HG02973 (cell line): ENCODE results near the gene FAAP20.

Experiments
- ATAC-seq: cut with Tn5 transposase; IDR thresholded peaks from one replicate; pipeline ENCODE4 v1.9.1; 2021; ENCODE audit warnings: moderate library complexity; ENCODE audit not compliant: unreplicated experiment

The FAAP20 gene

DNA sequence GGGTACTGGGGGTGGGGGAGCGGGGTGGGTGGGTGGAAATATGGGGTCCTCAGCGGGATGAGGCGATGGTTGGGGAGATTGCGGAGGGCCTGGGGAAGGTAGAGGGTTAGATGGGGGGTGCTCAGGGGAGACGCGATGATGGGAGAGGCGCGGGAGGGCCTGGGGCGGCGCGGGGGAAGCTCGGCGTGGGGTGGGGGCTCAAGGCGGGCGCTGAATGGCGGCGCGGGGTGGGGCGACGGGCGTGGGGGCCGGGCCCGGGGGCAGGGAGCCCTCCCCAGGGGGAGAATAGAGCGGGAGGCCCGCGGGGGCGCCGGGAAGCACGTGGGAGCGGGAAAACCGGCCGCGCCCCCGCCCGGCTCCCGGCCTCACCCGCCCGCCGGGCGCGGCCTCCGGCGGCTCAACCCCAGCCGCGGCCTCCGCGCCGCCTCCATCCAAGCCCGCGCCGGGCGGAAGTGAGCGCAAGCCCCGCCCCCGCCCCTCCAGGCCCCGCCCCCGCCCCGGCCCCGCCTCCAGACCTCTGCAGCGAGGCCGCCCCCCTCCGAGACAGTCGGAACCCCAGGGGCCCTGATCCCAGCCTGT is at the start of gene FAAP20:
Gene FAAP20 (minus strand): TSS at position 454 of the 579 bp plus-strand sequence. CDS start 23 bp downstream, at position 431.
- ATAC-seq, result peak; percentile 31

- no peak for ATAC-seq
Observed at GRCh38 chr1:2242814-2243725, 48.5 kb upstream of the FAAP20 start.

- no peak for ATAC-seq
Observed at GRCh38 chr1:2241820-2242219, 47.2 kb upstream of the FAAP20 start.

- no peak for ATAC-seq
Observed at GRCh38 chr1:2240270-2241156, 45.9 kb upstream of the FAAP20 start.

GRCh38 chr1:2239384-2239985 is 44.9 kb upstream of the FAAP20 start:
- ATAC-seq, result no peak

GRCh38 chr1:2239013-2239370 is 44.4 kb upstream of the FAAP20 start:
- no peak for ATAC-seq

GRCh38 chr1:2238361-2239012 is 43.9 kb upstream of the FAAP20 start:
- no peak for ATAC-seq

- ATAC-seq, result no peak
Observed at GRCh38 chr1:2237773-2238172, 43.2 kb upstream of the FAAP20 start.

GRCh38 chr1:2236695-2237677 is 42.4 kb upstream of the FAAP20 start:
- no peak for ATAC-seq

- no peak for ATAC-seq
Observed at GRCh38 chr1:2235300-2235998, 40.9 kb upstream of the FAAP20 start.

DNA sequence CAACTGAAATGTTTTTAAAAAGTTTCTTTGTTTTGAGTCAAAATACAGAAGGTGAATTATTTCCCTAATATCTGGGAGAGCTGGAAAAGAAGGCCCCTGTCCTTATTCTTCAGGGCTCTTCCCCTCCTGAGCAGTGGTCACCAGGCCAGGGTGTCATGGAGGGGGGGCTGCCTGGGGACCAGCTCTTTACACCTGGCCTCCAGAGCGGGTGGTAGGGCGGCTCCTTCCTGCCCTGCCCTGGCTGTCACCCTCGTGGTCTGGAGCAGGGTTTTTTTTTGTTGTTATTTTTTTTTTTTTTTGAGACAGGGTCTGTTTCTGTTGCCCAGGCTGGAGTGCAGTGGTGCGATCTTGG is 40.2 kb upstream of the FAAP20 start:
- no peak for ATAC-seq

DNA sequence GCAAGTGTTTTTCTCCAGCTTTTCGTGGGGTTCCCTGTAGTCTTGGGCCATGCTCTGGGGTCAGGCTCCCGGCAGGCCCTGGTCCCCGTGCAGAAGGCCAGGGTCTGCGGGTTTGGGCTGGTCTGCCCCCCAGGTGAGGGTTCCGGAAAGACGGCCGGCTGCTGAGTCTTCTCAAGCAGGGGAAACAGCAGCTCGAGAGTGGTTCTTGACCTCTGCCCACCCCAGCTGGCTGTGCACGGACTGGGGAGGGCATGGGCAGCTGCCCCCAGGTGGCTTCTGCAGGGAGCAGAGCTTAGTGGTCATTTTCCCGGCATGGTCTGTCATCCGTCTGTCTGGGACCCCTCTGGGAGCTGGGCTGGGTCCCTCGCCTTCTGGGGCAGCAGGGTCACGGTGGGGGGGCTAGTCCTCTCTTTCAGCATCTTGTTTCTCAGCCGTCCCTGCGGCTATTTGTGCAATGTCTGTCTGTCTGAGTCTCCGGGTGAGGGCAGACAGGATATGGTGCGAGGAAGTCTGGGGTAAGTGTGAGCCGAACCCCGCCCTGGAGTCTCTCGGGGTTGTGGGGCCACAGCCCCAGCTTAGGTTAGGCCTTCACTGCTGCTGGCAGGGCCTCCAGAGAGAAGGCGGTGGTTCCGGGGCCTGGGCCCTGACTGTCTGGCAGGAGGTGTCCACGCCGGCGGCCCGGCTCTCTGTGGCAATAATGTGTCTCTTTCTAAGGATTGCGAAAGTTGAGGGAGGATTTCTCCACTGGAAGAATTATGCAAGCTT is 39.6 kb upstream of the FAAP20 start:
- ATAC-seq, result no peak

DNA sequence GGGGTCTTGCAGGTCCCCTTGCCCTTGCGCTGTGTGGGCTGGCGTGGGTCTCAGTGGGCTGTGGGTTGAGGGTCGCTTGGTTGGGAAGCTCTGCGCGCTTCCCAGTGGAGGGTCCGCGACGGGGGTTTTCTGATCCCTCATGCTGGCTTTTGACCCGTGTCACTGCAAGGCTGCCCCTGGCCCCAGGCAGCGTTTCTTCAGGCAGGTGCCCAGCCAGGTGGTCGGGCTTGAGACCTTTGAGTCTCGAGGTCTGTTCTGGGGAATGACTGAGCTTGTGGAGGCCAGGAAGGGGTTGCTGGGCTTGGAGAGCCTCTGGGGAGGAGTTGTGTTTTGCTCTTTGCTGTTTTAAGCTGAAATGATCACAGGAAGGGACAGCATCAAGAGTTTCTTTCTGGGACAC is 38.9 kb upstream of the FAAP20 start:
- ATAC-seq, result no peak

DNA sequence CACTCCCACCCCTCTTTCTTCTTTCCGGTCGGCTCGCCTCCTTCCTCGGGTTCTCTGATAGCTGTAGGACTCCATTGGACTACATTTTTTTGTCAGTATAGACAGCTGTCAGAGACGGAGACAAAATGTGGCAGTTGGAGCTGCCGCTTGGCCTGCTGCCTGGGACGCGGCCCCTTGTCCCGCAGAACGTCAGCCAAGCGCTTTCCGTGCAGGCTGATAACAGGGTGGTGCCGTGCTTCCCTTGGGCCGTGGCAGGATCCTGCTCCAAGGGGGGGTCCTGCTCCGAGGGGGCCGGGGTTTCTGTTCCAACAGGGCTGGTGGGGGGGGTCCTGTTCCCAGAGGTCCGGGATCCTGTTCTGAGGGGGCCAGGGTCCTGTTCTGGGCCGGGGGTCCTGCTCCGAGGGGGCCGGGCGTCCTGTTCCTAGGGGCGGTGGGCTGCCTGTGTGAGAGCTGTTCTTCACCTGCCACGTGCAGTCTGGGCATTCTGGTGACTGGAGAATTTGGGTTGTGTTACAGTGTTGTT is 38.4 kb upstream of the FAAP20 start:
- ATAC-seq, result no peak

GRCh38 chr1:2232255-2232915 is 37.8 kb upstream of the FAAP20 start:
- no peak for ATAC-seq

DNA sequence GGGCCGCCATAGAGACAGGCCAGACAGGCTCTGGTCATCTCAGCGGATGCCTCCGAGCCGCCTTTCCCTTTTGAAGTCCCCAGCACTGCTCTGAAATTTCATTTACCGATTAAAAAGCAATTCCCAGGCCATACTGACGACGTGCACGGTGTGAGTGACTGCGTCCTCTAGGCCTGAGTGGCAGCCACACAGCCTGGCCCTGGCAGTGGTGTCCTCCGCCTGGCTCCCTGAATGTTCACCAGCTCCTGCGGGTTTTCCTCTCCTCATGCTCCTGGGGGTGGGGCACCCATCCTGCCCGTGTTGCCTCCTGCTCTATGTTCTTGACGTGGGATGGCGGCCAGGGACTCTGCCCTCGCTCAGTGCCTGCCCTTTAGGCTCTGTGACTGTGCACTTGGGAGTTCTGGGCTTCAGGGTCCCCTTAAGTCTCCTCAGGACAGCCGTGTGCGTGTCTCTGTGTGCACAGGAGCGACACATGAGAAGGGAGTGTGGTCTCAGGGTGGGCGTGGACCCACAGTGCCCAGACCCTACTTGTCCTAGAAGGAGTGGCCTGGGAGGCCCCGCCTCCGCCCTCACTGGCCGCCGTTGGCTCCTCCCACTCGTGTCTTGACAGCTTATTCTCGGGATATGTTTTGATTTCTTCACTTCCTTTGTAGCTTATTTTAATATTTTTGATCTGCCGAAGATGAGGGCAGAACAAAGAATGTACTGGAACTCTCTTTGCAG is 37.1 kb upstream of the FAAP20 start:
- no peak for ATAC-seq
